ENCODE results near the gene SCN5A.
A peak's percentile ranks its signal among the peaks of the same experiment; 100 is the strongest.

SCN5A gene

DNA sequence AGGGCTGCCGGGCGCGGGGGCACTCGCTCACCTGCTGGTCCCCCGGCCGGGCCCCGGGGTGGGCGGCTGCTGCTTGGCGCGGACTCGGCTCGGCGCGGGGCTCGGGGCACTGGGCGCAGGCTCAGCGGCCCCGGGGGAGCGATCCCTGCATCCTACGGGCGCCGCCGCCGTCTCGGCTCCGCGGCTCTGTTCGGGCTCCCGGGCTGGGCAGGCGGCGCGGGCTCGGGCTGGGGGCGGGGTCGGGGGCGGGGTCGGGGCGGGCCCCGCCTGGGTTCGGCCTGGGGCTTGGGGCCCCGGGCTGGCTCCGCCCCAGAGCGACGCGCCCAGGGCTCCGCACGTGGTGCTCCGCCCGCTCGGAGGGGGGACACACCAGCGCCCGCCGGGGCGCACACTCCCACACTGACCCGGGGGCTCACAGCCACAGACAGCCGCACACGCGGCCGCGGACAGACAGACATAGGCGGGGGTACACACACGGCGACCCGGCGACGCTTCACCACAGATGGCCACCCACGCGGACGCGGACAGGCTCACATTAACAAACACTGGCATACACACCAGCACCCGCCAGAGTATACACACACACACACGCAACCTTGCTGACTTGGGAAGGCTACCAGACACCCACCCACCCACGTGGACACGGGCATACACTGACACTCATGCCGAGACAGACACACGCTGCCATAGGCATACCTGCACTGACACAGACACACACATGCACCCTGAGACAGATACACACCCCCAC lies at the start of gene SCN5A:
Gene SCN5A (minus strand): TSS at position 188 of the 748 bp plus-strand sequence. CDS start 16,380 bp downstream, outside the sequence.
- TF ChIP-seq, protein P1, sequence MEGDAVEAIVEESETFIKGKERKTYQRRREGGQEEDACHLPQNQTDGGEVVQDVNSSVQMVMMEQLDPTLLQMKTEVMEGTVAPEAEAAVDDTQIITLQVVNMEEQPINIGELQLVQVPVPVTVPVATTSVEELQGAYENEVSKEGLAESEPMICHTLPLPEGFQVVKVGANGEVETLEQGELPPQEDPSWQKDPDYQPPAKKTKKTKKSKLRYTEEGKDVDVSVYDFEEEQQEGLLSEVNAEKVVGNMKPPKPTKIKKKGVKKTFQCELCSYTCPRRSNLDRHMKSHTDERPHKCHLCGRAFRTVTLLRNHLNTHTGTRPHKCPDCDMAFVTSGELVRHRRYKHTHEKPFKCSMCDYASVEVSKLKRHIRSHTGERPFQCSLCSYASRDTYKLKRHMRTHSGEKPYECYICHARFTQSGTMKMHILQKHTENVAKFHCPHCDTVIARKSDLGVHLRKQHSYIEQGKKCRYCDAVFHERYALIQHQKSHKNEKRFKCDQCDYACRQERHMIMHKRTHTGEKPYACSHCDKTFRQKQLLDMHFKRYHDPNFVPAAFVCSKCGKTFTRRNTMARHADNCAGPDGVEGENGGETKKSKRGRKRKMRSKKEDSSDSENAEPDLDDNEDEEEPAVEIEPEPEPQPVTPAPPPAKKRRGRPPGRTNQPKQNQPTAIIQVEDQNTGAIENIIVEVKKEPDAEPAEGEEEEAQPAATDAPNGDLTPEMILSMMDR (IDR thresholded peaks at IDR 0.05; ENCODE audit: low read depth, low read length): no peak
- H3K27ac ChIP-seq: no peak within 1 kb of the TSS
- H3K4me3 ChIP-seq (ENCODE audit: low read depth, low read length): peak within 1 kb of the TSS; percentile 52
- peaks cover 31% of the 10 kb centered on the region for H3K27me3 ChIP-seq (ENCODE audit: insufficient read depth, low read depth, severe bottlenecking)
- peaks cover 3% of the 10 kb centered on the region for H3K9me3 ChIP-seq (ENCODE audit: severe bottlenecking)
- peak; percentile 44 for DNase-seq
- no peaks in the 10 kb centered on the region for H3K36me3 ChIP-seq

DNA sequence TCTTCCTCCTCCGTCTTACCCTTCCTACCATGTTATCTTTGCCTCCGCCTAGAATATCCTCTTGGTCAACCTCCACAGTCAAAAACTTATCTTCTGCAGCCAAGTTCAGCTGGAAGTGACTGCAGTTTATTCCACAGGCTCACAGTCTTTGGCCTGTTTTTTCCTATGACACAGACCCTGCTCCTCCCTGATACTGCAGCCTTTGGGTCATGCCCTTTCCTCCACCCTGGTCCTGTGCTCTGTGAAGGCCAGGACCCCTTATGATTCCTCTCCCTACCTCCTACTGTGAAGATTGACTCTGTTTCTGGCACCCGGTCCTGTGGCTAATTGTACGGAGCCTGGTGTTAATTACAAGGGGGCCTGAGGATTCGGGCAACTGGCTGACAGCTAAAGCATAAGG lies 49.3 kb upstream of the SCN5A start:
- peaks cover 47% of the 10 kb centered on the region for H3K27me3 ChIP-seq (ENCODE audit: insufficient read depth, low read depth, severe bottlenecking)
- no peak for DNase-seq
- H3K36me3 ChIP-seq: no peaks in the 10 kb centered on the region
- H3K27ac ChIP-seq: no peak overlapping the region
- TF ChIP-seq, protein P1 (IDR thresholded peaks at IDR 0.05; ENCODE audit: low read depth, low read length): no peak
- H3K4me3 ChIP-seq (ENCODE audit: low read depth, low read length): no peak overlapping the region
- no peaks in the 10 kb centered on the region for H3K9me3 ChIP-seq (ENCODE audit: severe bottlenecking)

DNA sequence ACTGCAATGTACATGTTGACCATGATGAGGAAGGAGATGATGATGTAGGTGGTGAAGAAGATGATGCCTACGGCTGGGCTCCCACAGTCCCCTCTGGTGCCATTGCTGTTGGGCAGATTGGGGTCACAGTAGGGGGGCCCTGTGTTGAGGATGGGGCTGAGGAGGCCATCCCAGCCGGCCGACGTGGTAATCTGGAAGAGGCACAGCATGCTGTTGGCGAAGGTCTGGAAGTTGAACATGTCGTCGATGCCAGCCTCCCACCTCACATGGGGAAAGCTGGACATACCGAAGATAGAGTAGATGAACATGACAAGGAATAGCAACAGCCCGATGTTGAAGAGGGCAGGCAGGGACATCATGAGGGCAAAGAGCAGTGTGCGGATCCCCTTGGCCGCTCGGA lies 48.6 kb upstream of the SCN5A start:
- Histone ChIP-seq H3K4me3 (ENCODE audit: low read depth, low read length) (no peak overlapping the region), H3K9me3 (ENCODE audit: severe bottlenecking) (no peaks in the 10 kb centered on the region), H3K27me3 (ENCODE audit: insufficient read depth, low read depth, severe bottlenecking) (peaks cover 46% of the 10 kb centered on the region), H3K27ac (no peak overlapping the region), H3K36me3 (no peaks in the 10 kb centered on the region)
- no peak for DNase-seq
- TF ChIP-seq, protein P1 (IDR thresholded peaks at IDR 0.05; ENCODE audit: low read depth, low read length): no peak

DNA sequence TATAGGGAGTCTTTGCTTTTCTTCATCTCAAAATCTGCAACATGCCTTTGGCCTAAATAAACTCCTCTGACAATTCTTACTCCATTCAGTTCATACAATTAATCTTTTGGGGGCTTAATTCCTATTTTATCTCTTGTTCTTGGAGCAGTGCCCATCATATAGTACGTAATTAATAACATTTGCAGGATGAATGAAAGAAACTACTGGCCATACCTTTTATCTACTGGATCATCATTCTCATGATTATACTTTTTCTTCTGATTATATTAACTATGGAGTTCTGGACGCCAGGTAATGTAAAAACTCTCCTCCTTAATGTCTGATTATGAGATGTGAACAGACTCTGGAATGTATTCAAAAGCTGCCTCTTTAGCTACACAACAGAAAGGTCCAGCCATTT lies 46.5 kb upstream of the SCN5A start:
- no peaks in the 10 kb centered on the region for H3K36me3 ChIP-seq
- no peak overlapping the region for H3K27ac ChIP-seq
- H3K27me3 ChIP-seq (ENCODE audit: insufficient read depth, low read depth, severe bottlenecking): peaks cover 42% of the 10 kb centered on the region
- no peak overlapping the region for H3K4me3 ChIP-seq (ENCODE audit: low read depth, low read length)
- TF ChIP-seq, protein P1 (IDR thresholded peaks at IDR 0.05; ENCODE audit: low read depth, low read length): no peak
- no peak for DNase-seq
- peaks cover 5% of the 10 kb centered on the region for H3K9me3 ChIP-seq (ENCODE audit: severe bottlenecking)

DNA sequence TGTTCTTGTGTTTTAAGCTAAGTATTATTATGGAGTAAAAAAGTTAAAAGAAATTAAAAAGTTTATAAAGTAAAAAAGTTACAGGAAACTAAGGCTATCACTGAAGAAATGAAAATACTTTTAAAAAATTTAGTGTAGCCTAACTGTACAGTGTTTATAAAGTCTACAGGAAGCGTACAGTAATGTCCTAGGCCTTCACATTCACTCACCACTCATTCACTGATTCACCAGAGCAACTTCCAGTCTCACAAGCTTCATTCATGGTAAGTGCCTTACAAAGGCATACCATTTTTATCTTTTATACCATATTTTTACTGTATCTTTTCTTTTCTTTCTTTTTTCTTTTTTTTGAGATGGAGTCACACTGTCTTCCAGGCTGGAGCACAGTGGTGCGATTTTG lies 40.7 kb upstream of the SCN5A start:
- H3K27ac ChIP-seq: no peak overlapping the region
- H3K9me3 ChIP-seq (ENCODE audit: severe bottlenecking): peaks cover 5% of the 10 kb centered on the region
- DNase-seq: no peak
- H3K27me3 ChIP-seq (ENCODE audit: insufficient read depth, low read depth, severe bottlenecking): peaks cover 5% of the 10 kb centered on the region
- H3K36me3 ChIP-seq: no peaks in the 10 kb centered on the region
- no peak overlapping the region for H3K4me3 ChIP-seq (ENCODE audit: low read depth, low read length)
- TF ChIP-seq, protein P1 (IDR thresholded peaks at IDR 0.05; ENCODE audit: low read depth, low read length): no peak

DNA sequence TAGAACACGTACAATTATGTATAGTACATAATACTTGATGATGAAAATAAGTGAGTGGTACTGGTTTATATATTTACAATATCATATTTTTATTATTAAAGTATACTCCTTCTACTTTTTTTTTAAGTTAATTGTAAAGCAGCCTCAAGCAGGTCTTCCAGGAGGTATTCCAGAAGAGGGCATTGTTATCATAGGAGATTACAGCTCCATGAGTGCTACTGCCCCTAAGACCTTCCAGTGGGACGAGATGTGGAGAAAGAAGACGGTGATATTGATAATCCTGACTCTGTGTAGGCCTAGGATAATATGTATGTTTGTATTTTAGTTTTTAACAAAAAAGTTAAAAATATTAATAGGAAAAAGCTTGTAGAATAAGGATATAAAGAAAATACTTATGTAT lies 40.3 kb upstream of the SCN5A start:
- Histone ChIP-seq H3K9me3 (ENCODE audit: severe bottlenecking) (peaks cover 5% of the 10 kb centered on the region), H3K4me3 (ENCODE audit: low read depth, low read length) (no peak overlapping the region), H3K27ac (no peak overlapping the region), H3K27me3 (ENCODE audit: insufficient read depth, low read depth, severe bottlenecking) (peaks cover 5% of the 10 kb centered on the region), H3K36me3 (no peaks in the 10 kb centered on the region)
- no peak for DNase-seq
- TF ChIP-seq, protein P1 (IDR thresholded peaks at IDR 0.05; ENCODE audit: low read depth, low read length): no peak
